ACHN (cell line): ENCODE data around the gene DNAJC5G.
"Not testable (repeated sequence)": the region's sequence is repeated elsewhere in the genome, so short reads cannot be mapped to it uniquely, and the experiment has no call there.

Experiments
- DNase-seq: peaks from one replicate; pipeline ENCODE4 v3.0.0-alpha.2; 2015
- in situ Hi-C: cut with HindIII; loops from 2 replicates; pipeline ENCODE4 v1.10.0; 2017; ENCODE audit warnings: low sequenced_read_pairs, low pct_ligation_motif_present, low pct_unique_long_range_greater_than_20kb

Gene DNAJC5G

DNA sequence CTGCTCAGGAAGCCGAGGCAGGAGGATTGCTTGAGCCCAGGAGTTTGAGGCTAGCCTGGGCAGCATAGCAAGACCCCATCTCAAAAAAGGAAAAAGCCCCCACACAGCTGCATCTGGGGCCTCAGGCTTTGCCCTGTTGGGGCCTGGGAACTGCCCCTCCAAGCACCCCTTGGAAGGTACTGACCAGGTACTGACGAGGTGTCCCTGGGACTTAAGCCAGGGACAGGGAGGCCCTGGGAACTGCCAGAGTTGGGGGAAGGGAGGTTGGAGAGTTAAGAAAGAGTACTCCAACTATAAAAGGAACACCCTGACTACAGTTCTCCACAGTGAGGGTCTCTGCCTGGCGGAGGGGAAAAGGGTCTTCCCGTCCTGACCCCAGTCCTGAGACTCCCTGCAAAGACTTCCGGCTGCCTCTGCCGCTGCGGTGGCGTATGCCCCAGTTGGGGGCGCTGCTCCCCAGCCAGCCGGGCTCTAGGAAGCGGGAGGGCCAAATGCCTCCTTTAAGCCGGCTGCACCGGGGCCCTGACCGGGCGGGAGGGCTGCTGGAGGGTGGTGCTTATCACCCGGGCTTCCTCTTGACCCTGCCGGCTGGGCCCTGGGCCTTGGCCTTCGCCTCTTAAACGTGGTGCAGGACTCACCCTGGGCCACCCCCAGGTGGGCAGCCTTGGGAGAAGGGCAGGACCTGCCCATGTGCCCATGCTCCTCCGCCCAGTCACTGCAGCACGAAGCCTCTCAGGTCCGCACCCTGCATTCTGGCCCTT lies 25.2 kb upstream of the DNAJC5G start:
- peak; percentile 50 for DNase-seq
- in situ Hi-C loops = no loop called here

DNA sequence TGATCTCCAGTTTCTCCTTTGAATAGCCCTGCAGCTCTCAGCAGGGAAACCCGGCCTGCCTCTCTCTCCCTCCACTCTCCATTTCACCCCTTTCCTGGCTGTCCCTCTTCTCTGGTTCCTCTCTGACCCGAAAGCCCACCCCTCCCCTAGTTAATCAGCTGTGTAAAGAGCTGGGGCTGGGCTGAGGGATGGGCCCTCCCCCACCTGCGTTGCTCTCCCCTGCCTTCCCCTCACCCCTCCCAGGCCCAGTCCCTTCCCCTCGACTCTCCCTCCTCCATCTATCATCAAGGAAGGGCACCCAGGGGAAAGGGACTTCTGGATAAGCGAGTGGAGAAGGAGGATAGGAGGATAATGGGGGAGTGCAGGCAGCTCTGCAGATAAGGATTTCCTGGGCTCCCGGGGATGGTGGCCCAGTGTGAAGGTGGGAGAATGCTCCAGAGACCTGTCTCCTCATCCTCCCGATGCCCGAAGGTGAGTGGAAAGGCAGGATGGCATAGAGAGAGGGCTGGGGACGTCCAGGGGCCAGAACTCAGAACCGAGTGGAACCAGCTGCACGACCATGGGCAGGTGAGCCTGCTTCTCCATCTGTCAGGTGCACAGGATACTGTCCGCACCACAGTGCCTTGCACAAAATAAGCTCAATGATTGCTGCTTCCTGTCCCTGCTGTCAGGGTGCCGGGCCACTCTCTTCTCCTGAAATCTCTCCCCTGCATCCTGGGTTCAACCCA lies 24.4 kb upstream of the DNAJC5G start:
- no peak for DNase-seq
- in situ Hi-C loops = no loop called here

DNA sequence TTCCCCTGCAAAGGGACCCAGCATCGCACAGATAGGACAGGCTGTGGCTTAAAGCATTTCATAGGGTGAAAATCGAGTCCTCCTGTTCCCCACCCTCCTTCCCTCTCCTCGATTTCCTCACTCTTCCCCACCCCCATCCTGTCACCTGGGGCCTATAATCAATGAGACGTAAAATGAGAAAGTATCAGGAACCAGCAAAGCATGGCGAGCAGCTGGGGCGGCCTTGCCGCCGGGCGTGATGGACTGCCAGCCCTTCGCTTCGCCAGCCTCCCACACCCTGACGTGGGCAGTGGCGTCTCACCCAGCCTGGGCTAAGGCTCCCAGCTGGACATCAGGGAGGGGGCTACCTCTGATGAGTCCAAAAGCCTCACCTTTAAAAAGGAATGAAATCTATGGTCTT lies 23.5 kb upstream of the DNAJC5G start:
- in situ Hi-C loops = no loop called here
- no peak for DNase-seq

DNA sequence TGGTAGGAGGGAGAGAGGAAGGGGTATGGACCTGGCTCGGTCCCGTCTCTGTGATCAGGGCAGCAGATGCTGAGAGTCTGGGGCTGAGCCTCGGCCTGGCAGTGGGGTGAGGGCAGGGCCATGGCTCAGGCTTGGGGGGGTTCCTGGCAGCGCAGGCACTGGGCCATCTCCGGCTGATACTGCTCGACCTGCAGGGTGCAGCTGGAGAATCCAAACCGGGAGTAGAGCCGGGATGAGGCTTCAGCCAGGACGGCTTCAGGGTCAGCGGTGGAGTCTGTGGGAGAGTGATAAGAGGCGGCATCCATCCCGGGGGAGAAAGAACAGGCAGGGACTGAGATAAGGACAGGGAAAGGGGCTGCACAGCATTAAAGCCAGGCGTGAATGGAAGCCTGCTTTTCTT lies 20.0 kb upstream of the DNAJC5G start:
- in situ Hi-C loops = no loop called here
- no peak for DNase-seq

DNA sequence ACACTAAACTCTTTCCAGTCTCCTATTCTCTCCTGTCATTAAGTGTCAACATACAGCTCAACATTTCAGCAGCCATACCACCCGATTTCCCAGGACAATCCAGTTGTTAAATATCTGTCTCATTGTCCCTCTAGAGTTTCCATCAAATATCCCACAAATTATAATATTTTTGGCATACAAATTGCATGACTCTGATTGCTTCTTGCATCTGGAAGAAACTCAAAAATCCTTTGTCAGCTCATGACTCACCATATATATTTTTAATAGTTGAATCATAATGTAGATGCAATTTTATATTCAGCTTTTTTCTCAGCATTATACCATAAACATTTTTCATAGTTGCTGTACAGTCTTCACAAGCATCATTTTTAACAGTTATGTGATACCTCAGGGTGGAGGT lies 19.6 kb upstream of the DNAJC5G start:
- in situ Hi-C loops = no loop called here
- DNase-seq = no peak

DNA sequence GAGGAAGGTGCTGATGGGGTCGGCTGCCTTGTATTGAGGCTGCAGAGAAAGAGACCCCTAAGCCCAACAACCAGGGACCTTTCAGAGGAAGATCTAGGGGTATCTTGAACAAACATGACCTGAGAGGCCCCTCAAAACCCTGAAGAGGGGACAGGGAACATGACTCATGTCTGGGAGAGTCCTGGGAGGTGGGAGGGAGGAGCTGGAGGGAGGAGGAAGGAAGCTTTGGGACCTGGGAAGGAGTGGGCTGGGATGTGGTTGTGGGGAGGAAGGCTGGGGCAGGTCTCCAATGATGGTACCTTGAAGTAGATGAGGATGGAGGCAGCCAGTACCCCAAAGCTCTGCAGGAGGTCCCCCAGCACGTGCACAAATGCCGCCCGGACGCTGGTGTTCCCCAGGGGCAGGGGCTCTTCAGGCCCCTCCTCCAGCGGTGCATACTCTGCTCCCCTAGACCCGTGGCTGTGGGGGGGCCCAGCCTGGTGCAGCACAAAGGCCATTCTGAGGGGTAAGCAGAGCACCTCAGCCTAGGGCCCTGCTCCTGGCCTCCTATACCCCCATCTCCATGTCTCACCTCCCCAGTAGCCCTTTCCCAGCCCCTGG lies 18.3 kb upstream of the DNAJC5G start:
- in situ Hi-C loops = no loop called here
- no peak for DNase-seq

DNA sequence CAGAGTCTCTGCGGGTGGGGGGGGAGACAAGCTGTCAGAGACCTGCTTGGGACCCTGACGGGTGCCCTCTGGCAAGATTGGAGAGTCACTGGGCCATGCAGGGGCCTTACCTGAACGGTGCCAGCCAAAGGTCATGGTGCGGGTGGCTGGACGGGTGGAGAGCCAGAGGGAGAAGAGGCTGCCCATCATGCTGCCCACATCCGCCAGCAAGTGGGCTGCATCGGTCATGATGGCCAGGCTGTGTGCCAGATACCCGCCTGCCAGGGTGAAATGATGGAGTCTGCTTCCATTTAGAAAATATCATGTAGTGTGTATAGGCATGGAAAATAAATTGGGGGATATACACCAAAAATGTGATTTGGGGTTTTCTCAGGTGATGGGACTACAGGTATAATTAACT lies 17.2 kb upstream of the DNAJC5G start:
- in situ Hi-C loops = no loop called here
- no peak for DNase-seq

DNA sequence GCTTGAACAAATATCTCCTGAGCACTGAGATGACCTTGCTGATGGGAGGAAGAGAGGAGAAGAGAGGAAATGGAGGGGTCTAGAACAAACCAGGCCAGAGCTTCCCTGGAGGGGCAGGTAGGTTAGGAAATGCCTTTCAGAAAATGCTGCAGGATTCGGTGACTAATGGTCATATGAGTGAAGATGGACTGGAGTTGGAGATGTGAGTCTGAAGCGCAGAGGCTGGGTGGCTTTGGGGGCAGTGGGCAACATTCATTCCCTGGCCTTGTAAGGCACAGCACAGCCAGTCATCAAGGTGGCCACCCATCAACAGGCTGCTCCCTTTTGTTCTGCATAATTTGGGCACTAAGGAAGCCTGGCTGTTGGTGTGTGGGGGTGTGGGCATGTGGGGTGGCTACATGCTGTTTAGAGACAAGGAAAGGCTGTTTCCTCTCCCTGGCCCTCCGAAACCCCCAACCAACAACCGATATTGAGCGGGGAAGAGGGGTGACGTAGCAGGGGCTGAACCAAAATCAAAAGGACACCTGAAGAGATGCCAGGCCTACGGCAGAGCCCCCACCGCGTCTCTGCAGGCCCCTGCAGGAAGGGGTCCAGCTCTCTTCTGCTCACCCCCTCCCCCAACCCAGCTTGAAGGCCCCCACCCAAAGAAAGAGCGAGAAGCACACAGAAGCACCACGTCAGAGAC lies 13.8 kb upstream of the DNAJC5G start:
- in situ Hi-C loops = no loop called here
- DNase-seq = no peak

DNA sequence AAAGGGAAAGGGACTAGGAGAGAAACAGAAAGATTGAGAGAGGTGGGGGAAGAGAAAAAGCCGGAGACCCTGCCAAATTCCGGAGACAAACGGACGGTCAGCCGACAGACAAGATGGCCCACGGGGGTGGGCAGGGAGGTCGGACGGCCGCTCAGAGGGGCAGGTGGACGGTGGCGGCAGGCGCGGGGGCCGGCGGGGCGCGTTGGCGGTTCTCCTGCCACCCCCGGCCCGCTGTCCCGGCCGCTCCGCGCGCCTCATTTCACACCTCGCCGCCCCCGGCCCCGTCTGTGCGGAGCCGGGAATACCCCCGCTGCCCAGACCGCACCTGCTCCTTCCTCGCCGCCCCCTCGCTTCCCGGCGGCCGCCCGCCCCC lies 13.3 kb upstream of the DNAJC5G start:
- no peak for DNase-seq
- in situ Hi-C loops = no loop called here

DNA sequence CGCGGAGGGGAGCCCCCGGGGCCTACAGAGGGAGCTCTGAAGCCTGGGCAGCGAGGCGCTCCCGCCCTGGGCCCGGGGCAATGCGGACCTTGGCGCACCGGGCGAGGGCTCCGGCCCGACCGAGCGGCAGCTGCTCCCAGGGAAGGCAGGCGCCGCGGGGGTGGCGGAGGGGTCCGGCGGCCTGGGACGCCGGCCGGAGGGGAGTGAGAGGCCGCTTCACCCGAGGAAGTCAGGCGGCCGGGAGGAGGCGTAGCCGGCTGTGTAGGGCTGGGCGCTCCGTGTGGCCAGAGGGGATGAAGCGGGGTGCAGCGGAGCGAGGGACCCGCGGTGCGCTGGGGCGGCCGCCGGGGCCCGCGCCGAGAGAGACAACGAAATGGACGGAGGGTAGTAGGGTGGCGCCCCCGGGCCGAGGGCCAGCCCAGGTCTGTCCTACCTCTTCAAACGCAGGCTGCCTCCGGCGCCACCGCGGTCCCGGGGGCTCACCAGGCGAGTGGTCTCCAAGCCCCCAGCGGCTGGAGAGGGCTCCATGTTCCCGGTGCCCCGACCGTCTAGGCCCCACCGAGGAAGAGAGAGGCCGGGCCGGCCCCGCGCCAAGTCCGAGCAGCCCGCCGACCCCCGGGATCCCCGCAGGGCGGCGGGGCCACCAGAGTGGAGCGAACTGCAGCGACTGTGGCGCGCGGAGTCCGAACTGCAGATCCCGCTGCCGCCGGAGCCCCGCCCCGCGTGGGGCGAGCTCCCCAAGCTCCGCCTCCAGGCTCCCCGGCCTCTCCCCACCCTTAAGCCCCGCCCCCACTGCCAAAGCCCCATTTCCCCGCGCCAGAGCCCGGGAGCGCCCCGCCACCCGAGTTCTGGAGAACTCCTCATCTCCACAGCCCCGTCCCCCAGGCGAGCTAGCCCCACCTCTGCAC lies 12.6 kb upstream of the DNAJC5G start, which contains the start of gene SLC30A3:
Gene SLC30A3, minus strand, starts transcription at position 669 of the 908 bp plus-strand sequence. Its CDS starts 141 bp downstream, at position 528.
- in situ Hi-C loops = no loop called here

DNA sequence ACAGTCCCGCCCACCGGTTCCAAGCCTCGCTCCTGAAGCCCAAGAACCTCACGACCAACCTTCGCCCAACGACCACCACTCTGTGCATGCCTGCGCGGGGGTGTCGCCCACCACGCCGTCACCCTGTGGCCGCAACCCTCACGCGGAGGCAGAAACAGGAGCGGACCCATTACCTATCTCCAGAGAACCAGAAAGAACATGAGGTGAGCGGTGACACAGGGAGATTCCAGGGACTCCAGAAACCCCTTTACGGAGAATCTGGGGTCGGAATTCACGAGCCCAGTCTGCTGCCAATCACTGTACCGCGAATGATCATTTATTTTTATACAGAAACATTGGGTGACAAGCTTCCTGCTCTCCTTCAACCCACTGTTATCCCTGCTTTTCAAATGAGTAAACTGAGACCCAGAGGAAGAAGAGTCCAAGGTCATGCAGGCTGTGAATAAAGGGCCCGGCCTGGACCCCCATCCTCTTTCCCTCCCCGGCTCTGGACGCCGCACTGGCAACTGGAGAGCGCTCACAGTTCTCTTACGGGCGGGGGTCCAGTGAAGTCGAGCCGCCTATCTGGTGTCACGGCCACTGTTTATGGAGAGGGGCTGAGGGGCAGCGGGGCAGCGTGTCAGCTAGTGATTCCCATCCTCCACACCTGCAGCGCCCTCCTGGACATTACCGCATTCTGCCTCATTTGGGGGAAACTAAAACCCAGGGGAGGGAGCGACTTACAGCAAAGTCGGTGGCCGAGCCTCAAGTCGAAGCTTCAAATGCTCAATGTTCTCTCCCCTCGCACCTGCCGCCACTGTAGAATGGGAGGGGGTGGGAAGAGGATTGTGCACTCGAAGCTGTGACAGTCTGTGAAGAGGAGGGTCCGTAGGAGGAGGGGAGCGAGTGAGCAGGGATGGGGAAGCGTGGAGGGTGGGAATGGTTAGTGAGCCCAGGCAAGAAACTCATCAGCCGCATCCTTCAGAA lies 11.7 kb upstream of the DNAJC5G start:
- DNase-seq = no peak
- in situ Hi-C loops = no loop called here

More for the DNA sequence above, 12.6 kb upstream of the DNAJC5G start, which contains the start of gene SLC30A3:
- DNase-seq = peak; percentile 54

DNA sequence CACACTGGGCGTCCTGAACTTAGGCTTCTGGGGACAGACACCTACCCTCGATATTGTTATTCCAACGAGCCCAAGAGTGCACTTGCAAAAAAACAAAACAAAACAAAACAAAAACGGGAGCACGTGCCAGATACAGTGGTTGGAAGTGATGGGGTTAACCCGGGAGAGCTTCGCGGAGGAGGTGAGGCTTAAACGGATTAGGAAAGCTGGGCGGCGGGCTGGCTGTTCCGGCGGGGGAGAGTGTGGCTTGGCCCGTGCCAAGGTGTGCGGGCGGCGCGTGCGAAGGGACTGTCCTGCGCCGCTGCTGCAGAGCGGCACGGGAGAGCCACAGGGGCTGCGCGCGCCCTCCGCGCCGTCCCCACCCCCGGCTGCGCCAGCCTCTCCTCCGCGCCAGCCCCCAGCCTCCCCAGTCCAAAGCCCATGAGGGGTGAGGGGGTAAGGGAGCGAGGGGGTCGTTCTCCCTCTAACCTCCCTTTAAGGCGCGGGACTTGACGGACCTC lies 10.9 kb upstream of the DNAJC5G start:
- no peak for DNase-seq
- in situ Hi-C loops = no loop called here

DNA sequence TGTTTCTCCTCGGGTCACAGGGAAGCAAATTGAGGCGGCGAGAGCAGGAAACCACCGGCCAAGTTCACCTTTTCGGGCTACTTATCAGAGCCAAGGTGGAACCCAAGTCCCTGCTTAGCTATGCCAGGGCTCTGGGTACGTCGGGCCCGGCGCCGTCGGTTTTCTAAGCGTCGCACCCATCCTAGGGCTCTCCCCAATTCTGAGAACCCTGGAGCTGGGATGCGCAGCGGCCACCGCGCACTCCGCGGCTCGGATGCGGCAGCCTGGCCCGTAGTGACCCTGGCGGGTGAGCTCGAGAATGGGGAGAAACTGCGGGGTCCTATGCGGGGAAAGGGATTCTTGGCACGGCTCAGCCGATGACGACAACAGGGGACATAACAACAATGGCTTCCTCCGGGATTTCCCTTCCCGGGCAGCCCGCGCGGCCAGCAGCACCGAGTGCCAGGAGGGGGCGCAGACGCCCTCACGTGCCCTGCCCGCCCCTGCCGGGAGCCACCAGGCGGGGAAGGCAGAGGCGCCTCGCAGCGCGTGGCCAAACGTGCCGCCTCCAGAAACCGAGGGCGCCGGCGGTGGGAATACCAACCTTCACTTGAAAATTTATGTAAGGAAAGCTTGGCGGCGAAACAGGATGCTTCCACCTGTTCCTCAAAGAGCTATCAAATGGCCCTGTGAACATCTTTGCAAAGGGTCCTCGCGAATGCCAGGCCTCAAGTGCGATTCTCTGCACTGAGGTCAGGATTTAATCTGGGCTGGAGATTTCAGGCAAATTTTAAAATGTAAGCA lies 10.3 kb upstream of the DNAJC5G start:
- peak; percentile 74 for DNase-seq
- in situ Hi-C loops = no loop called here

DNA sequence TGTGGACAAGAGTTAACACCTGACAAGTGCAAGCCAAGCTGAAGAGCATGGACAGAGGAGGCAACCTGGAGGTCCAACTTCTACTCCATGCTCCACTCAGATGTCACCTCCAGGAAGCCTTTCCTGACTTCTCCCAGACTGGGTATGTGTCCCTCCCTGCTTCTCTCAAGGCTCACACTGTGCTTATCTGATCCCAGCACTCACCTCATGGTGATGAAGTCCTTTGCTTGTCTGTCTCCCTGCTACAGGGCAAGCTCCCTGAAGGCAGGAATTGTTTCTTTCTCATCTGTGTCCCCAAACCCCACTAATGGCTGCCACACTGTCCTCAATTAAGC lies 9.7 kb upstream of the DNAJC5G start:
- DNase-seq = no peak
- in situ Hi-C loops = no loop called here

DNA sequence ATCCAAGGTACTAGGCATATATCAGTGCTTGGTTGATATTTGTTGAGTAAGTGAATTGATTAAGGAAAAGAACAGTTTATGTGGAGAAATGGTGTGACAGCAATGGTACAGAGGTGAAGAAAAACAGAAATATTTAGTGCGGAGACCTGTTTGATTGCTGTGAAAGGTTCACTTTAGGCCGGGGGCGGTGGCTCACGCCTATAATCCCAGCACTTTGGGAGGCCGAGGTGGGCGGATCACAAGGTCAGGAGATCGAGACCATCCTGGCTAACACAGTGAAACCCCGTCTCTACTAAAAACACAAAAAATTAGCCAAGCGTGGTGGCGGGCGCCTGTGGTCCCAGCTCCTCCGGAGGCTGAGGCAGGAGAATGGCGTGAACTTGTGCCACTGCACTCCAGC lies 6.9 kb upstream of the DNAJC5G start:
- in situ Hi-C loops, DNase-seq: not testable (repeated sequence)

DNA sequence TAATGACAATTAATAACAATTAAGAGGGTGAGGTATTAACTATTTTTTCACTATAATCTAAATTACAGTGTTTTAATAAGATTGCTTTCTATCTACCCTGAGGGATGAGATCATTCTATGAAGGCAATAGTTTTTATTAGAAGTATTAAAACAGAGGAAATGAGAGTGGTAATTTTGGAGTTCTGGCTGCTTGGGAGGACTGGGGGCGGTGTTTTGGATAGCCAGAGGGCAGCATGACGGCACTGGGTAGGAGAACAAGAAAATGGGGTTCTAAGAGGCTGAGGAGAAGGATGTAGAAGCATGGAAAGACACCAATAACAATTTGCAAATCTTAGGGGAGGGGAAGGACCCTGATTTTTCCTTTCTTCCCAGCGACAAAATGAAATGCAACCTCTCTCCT lies 5.1 kb upstream of the DNAJC5G start:
- no peak for DNase-seq
- in situ Hi-C loops = no loop called here
